Liver (tissue), 9 donors: ENCODE results near the gene LRRC47. TPM values are rescaled to one million over a fixed set of nuclear protein-coding genes. Genes with fewer than 3 reads are reported as not detected.

Experiments used
- DNase-seq: peaks from one replicate; pipeline ENCODE4 v3.0.0-alpha.2; 2017; ENCODE audit warnings: low spot score
- H3K27ac ChIP-seq, 2 donors: one replicate each; pipeline ENCODE4 v1.7.0; 2013; ENCODE audit warnings: inconsistent platforms in 2 of 2, low read length in 2 of 2, control low read depth in 1 of 2, low read depth in 1 of 2, mild to moderate bottlenecking in 1 of 2
- H3K27me3 ChIP-seq, 4 donors: one replicate each; pipeline versions ENCODE4 v1.6.1 to v1.7.0; 2013; ENCODE audit warnings: low read length in 3 of 4, inconsistent platforms in 1 of 4, mild to moderate bottlenecking in 1 of 4, moderate library complexity in 1 of 4; ENCODE audit not compliant: control insufficient read depth in 4 of 4, insufficient read depth in 4 of 4
- H3K36me3 ChIP-seq, 4 donors: one replicate each; pipeline versions ENCODE4 v1.6.1 to v1.7.0; 2013; ENCODE audit warnings: low read length in 3 of 4, mild to moderate bottlenecking in 3 of 4, low read depth in 1 of 4, moderate library complexity in 1 of 4; ENCODE audit not compliant: control insufficient read depth in 4 of 4, insufficient read depth in 3 of 4
- H3K4me1 ChIP-seq, 4 donors: one replicate each; pipeline versions ENCODE4 v1.6.1 to v1.7.0; 2013; ENCODE audit warnings: low read length in 3 of 4, mild to moderate bottlenecking in 3 of 4, moderate library complexity in 1 of 4; ENCODE audit not compliant: control insufficient read depth in 4 of 4, insufficient read depth in 4 of 4
- H3K4me3 ChIP-seq, 3 donors: one replicate each; pipeline versions ENCODE4 v1.6.1 to v1.7.0; 2013; ENCODE audit warnings: low read length in 3 of 3, control low read depth in 1 of 3, low read depth in 1 of 3, mild to moderate bottlenecking in 1 of 3
- H3K9ac ChIP-seq, 2 donors: one replicate each; pipeline ENCODE4 v1.7.0; 2013; ENCODE audit warnings: low read length in 2 of 2, mild to moderate bottlenecking in 2 of 2, moderate library complexity in 2 of 2, control low read depth in 1 of 2, low read depth in 1 of 2
- H3K9me3 ChIP-seq, 4 donors: one replicate each; pipeline versions ENCODE4 v1.6.1 to v1.7.0; 2013; ENCODE audit warnings: low read length in 3 of 4; ENCODE audit not compliant: control insufficient read depth in 4 of 4
- CTCF ChIP-seq: fragments of 150-350 bp; IDR thresholded peaks from 2 replicates; pipeline ENCODE4 v1.5.1; 2017; ENCODE audit warnings: improper control_type of control experiment, low read depth, low read length; ENCODE audit not compliant: missing input control
- EGR1 ChIP-seq, 2 donors: IDR thresholded peaks; 2 replicates each; pipeline ENCODE4 v1.6.1; 2016 to 2018; ENCODE audit warnings: antibody characterized with exemption in 2 of 2, low read depth in 2 of 2
- FOXA1 ChIP-seq: IDR thresholded peaks from 2 replicates; pipeline ENCODE4 v1.6.1; 2016; ENCODE audit warnings: antibody characterized with exemption
- FOXA2 ChIP-seq: IDR thresholded peaks from 2 replicates; pipeline ENCODE4 v1.6.1; 2016; ENCODE audit warnings: antibody characterized with exemption
- GABPA ChIP-seq, 2 donors: IDR thresholded peaks in 1 of 2; conservative IDR thresholded peaks in 1 of 2; 2 replicates each; pipeline ENCODE4 v1.6.1; 2016; ENCODE audit warnings: antibody characterized with exemption in 2 of 2, mild to moderate bottlenecking in 1 of 2, moderate library complexity in 1 of 2
- HNF4A ChIP-seq, 2 donors: conservative IDR thresholded peaks; 2 replicates each; pipeline ENCODE4 v1.6.1; 2016; ENCODE audit warnings: antibody characterized with exemption in 2 of 2, mild to moderate bottlenecking in 2 of 2
- NR2F2 ChIP-seq: IDR thresholded peaks from 2 replicates; pipeline ENCODE4 v1.6.1; 2016; ENCODE audit warnings: antibody characterized with exemption
- RAD21 ChIP-seq, 2 donors: IDR thresholded peaks; 2 replicates each; pipeline ENCODE4 v1.6.1; 2016; ENCODE audit warnings: antibody characterized with exemption in 2 of 2, mild to moderate bottlenecking in 2 of 2
- REST ChIP-seq: IDR thresholded peaks from 2 replicates; pipeline ENCODE4 v1.6.1; 2016; ENCODE audit warnings: antibody characterized with exemption, mild to moderate bottlenecking
- RXRA ChIP-seq, 2 donors: IDR thresholded peaks; 2 replicates each; pipeline ENCODE4 v1.6.1; 2017 to 2018; ENCODE audit warnings: antibody characterized with exemption in 2 of 2, mild to moderate bottlenecking in 1 of 2
- SP1 ChIP-seq: IDR thresholded peaks from 2 replicates; pipeline ENCODE4 v1.6.1; 2018; ENCODE audit warnings: antibody characterized with exemption, mild to moderate bottlenecking
- TAF1 ChIP-seq: conservative IDR thresholded peaks from 2 replicates; pipeline ENCODE4 v1.6.1; 2016; ENCODE audit warnings: antibody characterized with exemption, mild to moderate bottlenecking
- YY1 ChIP-seq: IDR thresholded peaks from 2 replicates; pipeline ENCODE4 v1.6.1; 2016; ENCODE audit warnings: antibody characterized with exemption, mild to moderate bottlenecking
- WGBS: extraction: QIAGEN DNeasy Blood & Tissue Kit; methylation state at CpG from one replicate; pipeline ENCODE4 v1.1.7; 2013; 5-methylcytosine and 5-hydroxymethylcytosine counted together
- polyA plus RNA-seq, 2 donors: library from polyadenylated mRNA; stranded (reverse) in 1 of 2; unstranded in 1 of 2; fragments of 200-250 nt in 1 of 2; fragments of >200 nt in 1 of 2; fragmentation: Nextera tagmentation in 1 of 2; extraction: Ambion mirVana in 1 of 2; gene quantifications; one replicate each; pipeline versions ENCODE4 v1.2.1 to v1.2.3, GENCODE V29; 2013 to 2015
- total RNA-seq, 2 donors: library from RNA; depleted of rRNA; stranded (reverse); fragments of >200 nt; gene quantifications; one replicate each; pipeline ENCODE4 v1.2.3, GENCODE V29; 2014
- TF ChIP-seq, protein P1 (sequence below): IDR thresholded peaks from 2 replicates; pipeline ENCODE4 v1.6.1; 2016; ENCODE audit warnings: antibody characterized with exemption
- TF ChIP-seq, protein P2 (sequence below): IDR thresholded peaks from 2 replicates; pipeline ENCODE4 v1.6.1; 2016; ENCODE audit warnings: antibody characterized with exemption
- donor health status: healthy.
- donor health status: healthy.
- donor health status: healthy.
- donor health status: healthy.
- donor health status: healthy.

LRRC47 gene
- total and polyA plus RNA-seq, 4 donors: 8.7 to 23.8 (median 15.4) TPM

DNA sequence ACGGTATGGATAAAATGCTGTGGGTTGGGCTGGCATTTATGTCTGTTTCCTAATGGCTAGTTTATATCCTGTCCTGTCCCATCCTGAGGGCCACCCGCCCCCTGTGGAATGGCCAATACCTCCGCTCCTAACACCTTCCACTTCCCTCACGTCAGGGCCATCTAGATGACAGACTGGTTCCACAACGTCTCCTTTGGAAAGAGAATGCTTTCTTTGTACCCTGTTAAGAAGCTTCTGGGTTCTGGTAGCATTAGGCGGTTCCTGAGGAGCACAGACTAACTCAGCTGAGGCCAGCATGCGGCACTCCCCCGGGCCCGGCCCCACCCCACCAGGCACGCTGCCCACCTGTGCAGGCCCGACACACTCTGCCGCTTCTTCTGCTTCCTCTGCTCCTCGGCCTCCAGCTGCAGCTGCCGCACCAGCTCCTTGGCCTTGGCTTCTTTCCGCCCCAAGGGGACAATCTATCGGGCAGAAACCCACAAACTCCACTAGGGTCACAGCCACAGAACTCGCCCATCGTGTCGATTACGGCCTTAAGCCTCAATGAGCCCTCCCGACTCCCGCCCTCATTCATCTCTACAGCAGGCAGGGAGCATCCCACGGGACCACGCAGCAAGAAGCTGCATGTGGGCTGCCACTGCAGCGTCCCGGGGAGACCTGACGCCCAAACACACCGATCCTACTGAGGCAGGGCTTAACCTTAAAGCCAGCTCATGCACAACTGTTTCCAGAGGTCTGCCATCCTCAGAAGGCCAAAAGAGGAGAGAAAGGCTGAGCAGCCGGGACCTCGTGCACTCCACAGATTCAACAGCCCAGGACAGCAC lies 12.4 kb downstream of the LRRC47 start:
- H3K9ac ChIP-seq: no peak overlapping the region
- peaks cover 27 to 69% (median 37%) of the 10 kb centered on the region in 4 donors for H3K36me3 ChIP-seq
- no peaks in the 10 kb centered on the region for H3K9me3 ChIP-seq
- H3K27me3 ChIP-seq: no peaks in the 10 kb centered on the region
- H3K4me3 ChIP-seq: no peak overlapping the region
- TF ChIP-seq RAD21 (IDR thresholded peaks at IDR 0.05): no peak
- TF ChIP-seq TAF1: no peak
- no peak for TF ChIP-seq RXRA (IDR thresholded peaks at IDR 0.05)
- no peak for TF ChIP-seq GABPA (IDR thresholded peaks at IDR 0.05 in 1 of 2, conservative IDR thresholded peaks at IDR 0.05 in 1 of 2)
- no peak for TF ChIP-seq REST
- TF ChIP-seq, protein P1, sequence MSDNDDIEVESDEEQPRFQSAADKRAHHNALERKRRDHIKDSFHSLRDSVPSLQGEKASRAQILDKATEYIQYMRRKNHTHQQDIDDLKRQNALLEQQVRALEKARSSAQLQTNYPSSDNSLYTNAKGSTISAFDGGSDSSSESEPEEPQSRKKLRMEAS: no peak
- TF ChIP-seq EGR1 (IDR thresholded peaks at IDR 0.05; ENCODE audit: low read depth in 2 of 2): no peak
- TF ChIP-seq, protein P2, sequence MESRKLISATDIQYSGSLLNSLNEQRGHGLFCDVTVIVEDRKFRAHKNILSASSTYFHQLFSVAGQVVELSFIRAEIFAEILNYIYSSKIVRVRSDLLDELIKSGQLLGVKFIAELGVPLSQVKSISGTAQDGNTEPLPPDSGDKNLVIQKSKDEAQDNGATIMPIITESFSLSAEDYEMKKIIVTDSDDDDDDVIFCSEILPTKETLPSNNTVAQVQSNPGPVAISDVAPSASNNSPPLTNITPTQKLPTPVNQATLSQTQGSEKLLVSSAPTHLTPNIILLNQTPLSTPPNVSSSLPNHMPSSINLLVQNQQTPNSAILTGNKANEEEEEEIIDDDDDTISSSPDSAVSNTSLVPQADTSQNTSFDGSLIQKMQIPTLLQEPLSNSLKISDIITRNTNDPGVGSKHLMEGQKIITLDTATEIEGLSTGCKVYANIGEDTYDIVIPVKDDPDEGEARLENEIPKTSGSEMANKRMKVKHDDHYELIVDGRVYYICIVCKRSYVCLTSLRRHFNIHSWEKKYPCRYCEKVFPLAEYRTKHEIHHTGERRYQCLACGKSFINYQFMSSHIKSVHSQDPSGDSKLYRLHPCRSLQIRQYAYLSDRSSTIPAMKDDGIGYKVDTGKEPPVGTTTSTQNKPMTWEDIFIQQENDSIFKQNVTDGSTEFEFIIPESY: no peak
- no peak for TF ChIP-seq YY1
- TF ChIP-seq FOXA1: no peak
- TF ChIP-seq FOXA2: no peak
- no peak for TF ChIP-seq CTCF
- no peak for TF ChIP-seq SP1
- no peak for TF ChIP-seq NR2F2
- H3K4me1 ChIP-seq: peaks cover 0 to 15% (median 9%) of the 10 kb centered on the region in 4 donors
- no peak overlapping the region for H3K27ac ChIP-seq
- DNase-seq: no peak
- WGBS: 96% methylated on average over 30 of the region's 30 CpGs

DNA sequence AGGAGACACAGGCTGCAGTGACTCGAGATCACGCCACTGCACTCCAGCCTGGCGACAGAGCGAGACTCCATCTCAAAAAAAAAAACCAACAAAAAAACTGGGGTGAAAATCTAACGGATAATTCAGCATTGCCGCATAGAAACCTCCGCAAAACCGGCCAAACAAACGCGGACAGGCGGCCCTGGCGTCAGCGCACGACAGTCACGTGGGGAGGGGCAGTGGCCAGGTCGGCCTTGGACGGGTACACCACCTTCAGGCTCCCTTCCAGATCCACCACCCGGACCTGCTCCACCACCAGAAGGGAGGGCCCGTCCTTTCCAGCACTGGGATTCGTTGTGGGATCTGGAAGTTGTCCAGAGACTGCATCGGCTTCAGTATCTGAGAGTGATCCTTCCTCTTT lies 15.4 kb downstream of the LRRC47 start:
- Histone ChIP-seq H3K4me3 (no peak overlapping the region), H3K27ac (no peak overlapping the region), H3K36me3 (peaks cover 20 to 52% (median 37%) of the 10 kb centered on the region in 4 donors), H3K4me1 (peaks cover 2 to 19% (median 14%) of the 10 kb centered on the region in 4 donors), H3K9ac (no peak overlapping the region), H3K9me3 (no peaks in the 10 kb centered on the region), H3K27me3 (no peaks in the 10 kb centered on the region)
- WGBS: 91% methylated on average over 21 of the region's 21 CpGs
- DNase-seq: no peak
- no peak for TF ChIP-seq YY1
- no peak for TF ChIP-seq HNF4A (conservative IDR thresholded peaks at IDR 0.05)
- TF ChIP-seq FOXA1: no peak
- TF ChIP-seq GABPA (IDR thresholded peaks at IDR 0.05 in 1 of 2, conservative IDR thresholded peaks at IDR 0.05 in 1 of 2): no peak
- TF ChIP-seq FOXA2: no peak
- no peak for TF ChIP-seq TAF1
- TF ChIP-seq, protein P2: no peak
- no peak for TF ChIP-seq RAD21 (IDR thresholded peaks at IDR 0.05)
